HG03460 (cell line): Measurements from ENCODE around the gene SPG11.
"Not testable (repeated sequence)": the region's sequence is repeated elsewhere in the genome, so short reads cannot be mapped to it uniquely, and the experiment has no call there.

Experiments
- ATAC-seq: cut with Tn5 transposase; IDR thresholded peaks from one replicate; pipeline ENCODE4 v1.9.1; 2021; ENCODE audit not compliant: unreplicated experiment

Gene SPG11

GRCh38 chr15:44663410-44664308 lies at the start of gene SPG11:
Gene SPG11 (minus strand): TSS chr15:44663662. CDS start chr15:44663647, 15 bp downstream.
- peak; percentile 72 for ATAC-seq

GRCh38 chr15:44712346-44713005 lies 49.0 kb upstream of the SPG11 start:
- ATAC-seq, result no peak

DNA sequence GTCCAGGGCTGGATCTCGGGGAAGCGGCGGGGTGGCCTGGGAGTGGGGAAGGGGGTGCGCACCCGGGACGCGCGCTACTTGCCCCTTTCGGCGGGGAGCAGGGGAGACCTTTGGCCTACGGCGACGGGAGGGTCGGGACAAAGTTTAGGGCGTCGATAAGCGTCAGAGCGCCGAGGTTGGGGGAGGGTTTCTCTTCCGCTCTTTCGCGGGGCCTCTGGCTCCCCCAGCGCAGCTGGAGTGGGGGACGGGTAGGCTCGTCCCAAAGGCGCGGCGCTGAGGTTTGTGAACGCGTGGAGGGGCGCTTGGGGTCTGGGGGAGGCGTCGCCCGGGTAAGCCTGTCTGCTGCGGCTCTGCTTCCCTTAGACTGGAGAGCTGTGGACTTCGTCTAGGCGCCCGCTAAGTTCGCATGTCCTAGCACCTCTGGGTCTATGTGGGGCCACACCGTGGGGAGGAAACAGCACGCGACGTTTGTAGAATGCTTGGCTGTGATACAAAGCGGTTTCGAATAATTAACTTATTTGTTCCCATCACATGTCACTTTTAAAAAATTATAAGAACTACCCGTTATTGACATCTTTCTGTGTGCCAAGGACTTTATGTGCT lies 48.4 kb upstream of the SPG11 start:
- ATAC-seq, result peak; percentile 5

- peak; percentile 73 for ATAC-seq
Measured at GRCh38 chr15:44711096-44711742, 47.8 kb upstream of the SPG11 start, which contains the start of the genes B2M and PATL2. Gene B2M (plus strand): TSS chr15:44711517. CDS start chr15:44711547, 30 bp downstream. Gene PATL2 (minus strand): TSS chr15:44711323. CDS start chr15:44676490, 34,833 bp downstream.

DNA sequence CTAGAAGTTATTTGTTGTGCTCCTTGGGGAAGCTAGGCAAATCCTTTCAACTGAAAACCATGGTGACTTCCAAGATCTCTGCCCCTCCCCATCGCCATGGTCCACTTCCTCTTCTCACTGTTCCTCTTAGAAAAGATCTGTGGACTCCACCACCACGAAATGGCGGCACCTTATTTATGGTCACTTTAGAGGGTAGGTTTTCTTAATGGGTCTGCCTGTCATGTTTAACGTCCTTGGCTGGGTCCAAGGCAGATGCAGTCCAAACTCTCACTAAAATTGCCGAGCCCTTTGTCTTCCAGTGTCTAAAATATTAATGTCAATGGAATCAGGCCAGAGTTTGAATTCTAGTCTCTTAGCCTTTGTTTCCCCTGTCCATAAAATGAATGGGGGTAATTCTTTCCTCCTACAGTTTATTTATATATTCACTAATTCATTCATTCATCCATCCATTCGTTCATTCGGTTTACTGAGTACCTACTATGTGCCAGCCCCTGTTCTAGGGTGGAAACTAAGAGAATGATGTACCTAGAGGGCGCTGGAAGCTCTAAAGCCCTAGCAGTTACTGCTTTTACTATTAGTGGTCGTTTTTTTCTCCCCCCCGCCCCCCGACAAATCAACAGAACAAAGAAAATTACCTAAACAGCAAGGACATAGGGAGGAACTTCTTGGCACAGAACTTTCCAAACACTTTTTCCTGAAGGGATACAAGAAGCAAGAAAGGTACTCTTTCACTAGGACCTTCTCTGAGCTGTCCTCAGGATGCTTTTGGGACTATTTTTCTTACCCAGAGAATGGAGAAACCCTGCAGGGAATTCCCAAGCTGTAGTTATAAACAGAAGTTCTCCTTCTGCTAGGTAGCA lies 47.0 kb upstream of the SPG11 start:
- ATAC-seq, result no peak

DNA sequence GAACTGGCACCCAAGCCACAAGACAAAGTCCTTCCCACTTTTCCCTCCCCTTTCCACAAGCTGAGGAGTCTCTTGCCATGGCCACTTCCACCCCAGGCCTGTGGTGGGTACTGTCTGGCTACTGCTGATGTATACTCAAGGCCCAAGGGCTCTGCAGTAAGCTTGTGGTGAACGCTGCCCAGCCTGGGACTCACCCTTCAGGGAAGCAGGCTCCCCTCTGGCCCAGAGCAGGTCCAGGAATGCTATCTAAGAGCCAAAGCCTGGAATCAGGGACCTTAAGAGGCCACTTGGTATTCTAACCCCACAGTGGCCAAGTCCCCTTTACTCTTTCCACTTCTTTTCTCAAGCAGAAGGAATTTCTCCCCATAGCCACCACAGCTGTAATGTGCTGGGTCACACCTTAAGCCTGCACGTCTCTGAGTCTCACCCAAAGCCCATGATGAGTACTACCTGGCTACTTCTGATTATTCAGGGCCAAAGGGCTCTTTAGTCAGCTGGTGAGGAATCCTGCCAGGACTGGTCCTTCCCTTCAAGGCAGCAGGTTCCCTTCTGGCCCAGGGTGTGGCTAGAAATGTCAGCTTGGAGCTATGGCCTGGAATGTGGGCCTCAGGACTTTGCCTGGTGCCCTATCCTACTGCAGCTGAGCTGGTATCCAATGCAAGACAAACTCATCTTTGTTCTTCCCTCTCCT lies 43.6 kb upstream of the SPG11 start:
- no peak for ATAC-seq

GRCh38 chr15:44706401-44706800 lies 42.9 kb upstream of the SPG11 start:
- no peak for ATAC-seq

GRCh38 chr15:44705986-44706385 lies 42.5 kb upstream of the SPG11 start:
- no peak for ATAC-seq

GRCh38 chr15:44700676-44701075 lies 37.2 kb upstream of the SPG11 start:
- ATAC-seq, result not testable (repeated sequence)

GRCh38 chr15:44698641-44699040 lies 35.2 kb upstream of the SPG11 start:
- ATAC-seq, result no peak

DNA sequence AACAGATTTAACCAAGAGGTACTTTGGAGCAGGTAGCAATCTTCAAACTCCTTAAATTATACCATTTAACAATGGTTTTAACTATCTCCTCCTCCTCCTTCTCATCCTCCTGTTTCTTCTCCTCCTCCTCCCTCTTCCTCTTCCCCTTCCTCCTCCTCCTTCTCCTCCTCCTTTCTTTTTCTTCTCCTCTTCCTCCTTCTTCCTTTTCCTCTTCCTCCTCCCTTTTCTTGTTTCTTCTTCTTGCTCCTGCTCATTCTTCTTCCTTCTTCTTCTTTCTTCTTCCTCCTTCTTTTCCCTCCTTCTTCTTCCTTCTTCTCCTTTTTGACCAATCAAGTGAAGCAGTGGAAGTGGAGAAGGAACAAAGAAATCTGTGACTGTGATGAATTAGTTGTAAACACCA lies 33.6 kb upstream of the SPG11 start:
- no peak for ATAC-seq

- no peak for ATAC-seq
Measured at GRCh38 chr15:44695294-44695693, 31.8 kb upstream of the SPG11 start.

- no peak for ATAC-seq
Measured at GRCh38 chr15:44694416-44694815, 31.0 kb upstream of the SPG11 start.

GRCh38 chr15:44692659-44693058 lies 29.2 kb upstream of the SPG11 start:
- no peak for ATAC-seq

DNA sequence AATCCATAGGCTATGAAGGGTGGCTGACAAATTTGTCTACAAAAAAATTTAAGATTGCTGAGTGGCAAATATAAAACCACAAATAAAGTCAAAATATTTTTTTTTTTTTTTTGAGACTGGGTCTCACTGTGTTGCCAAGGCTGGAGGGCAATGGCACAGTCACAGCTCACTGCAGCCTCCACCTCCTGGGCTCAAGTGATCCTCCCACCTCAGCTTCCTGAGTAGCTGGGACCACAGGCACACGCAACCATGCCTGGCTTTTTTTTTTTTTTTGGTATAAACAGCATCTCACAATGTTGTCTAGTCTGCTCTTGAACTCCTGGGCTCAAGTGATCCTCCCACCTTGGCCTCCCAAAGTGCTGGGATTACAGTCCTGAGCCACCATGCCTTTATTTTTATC lies 26.8 kb upstream of the SPG11 start:
- ATAC-seq, result not testable (repeated sequence)

DNA sequence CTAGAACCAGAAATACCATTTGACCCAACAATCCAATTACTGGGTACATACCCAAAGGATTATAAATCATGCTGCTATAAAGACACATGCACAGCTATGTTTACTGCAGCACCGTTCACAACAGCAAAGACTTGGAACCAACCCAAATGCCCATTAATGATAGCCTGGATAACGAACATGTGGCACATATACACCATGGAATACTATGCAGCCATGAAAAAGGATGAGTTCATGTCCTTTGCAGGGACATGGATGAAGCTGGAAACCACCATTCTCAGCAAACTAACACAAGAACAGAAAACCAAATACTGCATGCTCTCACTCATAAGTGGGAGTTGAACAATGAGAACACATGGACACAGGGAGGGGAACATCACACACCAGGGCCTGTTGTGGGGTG lies 25.9 kb upstream of the SPG11 start:
- not testable (repeated sequence) for ATAC-seq

- ATAC-seq, result not testable (repeated sequence)
Measured at GRCh38 chr15:44682809-44683682, 19.6 kb upstream of the SPG11 start.

DNA sequence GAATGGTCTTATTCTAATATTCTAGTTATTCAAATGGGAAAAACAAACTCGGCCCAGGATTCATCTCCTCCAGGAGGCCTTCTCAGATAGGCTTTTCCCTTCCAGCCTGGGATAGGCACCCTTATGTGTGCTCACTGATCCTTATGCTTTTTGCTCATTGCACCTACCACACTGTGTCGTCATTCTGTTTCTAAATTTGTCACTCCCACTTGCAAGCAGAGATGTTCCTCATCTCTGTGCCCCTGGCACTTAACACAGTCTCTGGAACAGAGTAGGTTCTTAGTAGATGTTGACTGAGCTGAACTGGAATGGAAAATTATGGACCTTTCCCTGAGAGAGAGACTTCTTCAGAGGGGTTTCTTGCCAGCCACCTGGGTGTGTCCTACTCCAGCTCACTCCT lies 18.7 kb upstream of the SPG11 start:
- no peak for ATAC-seq

DNA sequence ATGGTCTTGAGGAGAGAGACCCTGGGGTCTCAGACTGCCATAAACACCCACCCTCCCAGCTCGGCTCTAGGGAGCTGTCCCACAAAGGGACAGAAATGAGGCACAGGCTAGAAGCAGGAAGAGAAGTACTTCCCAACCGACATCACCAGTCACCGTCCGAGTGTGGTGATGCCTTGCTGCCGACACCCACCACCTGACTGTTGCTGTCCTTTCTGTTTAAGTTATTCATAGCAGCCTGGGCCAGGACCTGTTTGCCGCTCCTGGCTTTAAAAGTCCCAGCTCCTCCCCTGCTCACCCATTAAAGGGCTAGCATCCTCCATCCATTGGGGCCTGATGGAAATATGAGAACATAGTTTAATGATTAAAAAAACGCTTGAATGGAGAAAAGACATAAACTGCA lies 13.2 kb upstream of the SPG11 start:
- ATAC-seq, result no peak
